Gastrocnemius medialis (tissue), 4 donors: Measurements from ENCODE around the gene RMC1. TPM values are rescaled to one million over a fixed set of nuclear protein-coding genes. Genes with fewer than 3 reads are reported as not detected.

Experiments used
- ATAC-seq, 2 donors: fragments of 150-250 bp; one replicate each; pipeline ENCODE4 v1.9.1; 2016
- DNase-seq, 2 donors: peaks; one replicate each; pipeline ENCODE4 v3.0.0-alpha.2; 2019
- H3K27ac ChIP-seq, 4 donors: fragments of 200-600 bp; sonication (generic); 1 replicate in 1 of 4; 2 replicates in 3 of 4; pipeline ENCODE4 v1.5.1; 2016 to 2018; ENCODE audit warnings: mild to moderate bottlenecking in 2 of 4, moderate library complexity in 1 of 4
- H3K27me3 ChIP-seq, 3 donors: fragments of 200-600 bp; sonication (generic) in 2 of 3; 1 replicate in 1 of 3; 2 replicates in 2 of 3; pipeline versions ENCODE4 v1.5.1 to v1.6.0; 2016 to 2019; ENCODE audit warnings: mild to moderate bottlenecking in 1 of 3, moderate library complexity in 1 of 3
- H3K36me3 ChIP-seq, 2 donors: fragments of 200-600 bp; sonication (generic) in 1 of 2; one replicate each; pipeline ENCODE4 v1.5.1; 2017 to 2018
- H3K4me1 ChIP-seq, 2 donors: fragments of 200-600 bp; sonication (generic) in 1 of 2; one replicate each; pipeline ENCODE4 v1.5.1; 2016 to 2017; ENCODE audit warnings: mild to moderate bottlenecking in 2 of 2
- H3K4me3 ChIP-seq, 4 donors: fragments of 200-600 bp; sonication (generic) in 3 of 4; 1 replicate in 1 of 4; 2 replicates in 3 of 4; pipeline ENCODE4 v1.5.1; 2016 to 2019; ENCODE audit warnings: mild to moderate bottlenecking in 2 of 4
- H3K9me3 ChIP-seq, 3 donors: fragments of 200-600 bp; sonication (generic) in 2 of 3; 1 replicate in 1 of 3; 2 replicates in 2 of 3; pipeline ENCODE4 v1.5.1; 2016 to 2019
- CTCF ChIP-seq, 5 experiments: fragments of 450-650 bp in 3 of 5; fragments of 200-600 bp in 2 of 5; sonication (generic) in 2 of 5; IDR thresholded peaks in 4 of 5; conservative IDR thresholded peaks in 1 of 5; 1 replicate in 4 of 5; 2 replicates in 1 of 5; pipeline ENCODE4 v1.5.1; 2016 to 2019; ENCODE audit warnings: antibody characterized with exemption in 5 of 5, mild to moderate bottlenecking in 3 of 5, moderate library complexity in 3 of 5
- POLR2A ChIP-seq, 2 donors: fragments of 450-650 bp; IDR thresholded peaks; one replicate each; pipeline ENCODE4 v1.6.1; 2017; ENCODE audit warnings: antibody characterized with exemption in 2 of 2, mild to moderate bottlenecking in 2 of 2, moderate library complexity in 2 of 2
- in situ Hi-C, 4 donors: fragments of 200-750 bp; cut with MboI; loops; one replicate each; pipeline versions ENCODE4 v1.15.0 to v1.8.0; 2017; ENCODE audit warnings: low sequenced_read_pairs in 4 of 4
- intact Hi-C: fragments of 100-400 bp; cut with DNase I; formaldehyde crosslinking; loops from one replicate; pipeline ENCODE4 v1.15.1; 2023; ENCODE audit warnings: low total_unique reads
- total RNA-seq, 4 donors: library from RNA; depleted of rRNA; stranded (reverse); fragments of >200 nt; gene quantifications; one replicate each; pipeline versions ENCODE4 v1.1.0 to v1.2.3, GENCODE V29; 2016

The RMC1 gene
- 10 to 100 TPM; 20.1 to 27.3 (median 25.2) TPM for total RNA-seq

- H3K27me3 ChIP-seq: no peaks in the 10 kb centered on the region
- intact Hi-C loops: loop anchor here (1.0 to 10.0 kb wide), 6 partner anchors 50 to 568 kb away; partner anchors contain the start of genes CABLES1, NPC1, RBBP8 and RIOK3
- in situ Hi-C loops: loop anchor here in 1 of 4 donors (25.0 kb wide), 1 partner anchor 309 kb away; no protein-coding TSS in a partner anchor
- H3K4me3 ChIP-seq: peak within 1 kb of the TSS; percentile 77 to 89 (median 82)
- no peaks in the 10 kb centered on the region for H3K36me3 ChIP-seq
- peaks cover 16 to 22% of the 10 kb centered on the region in 2 donors for H3K4me1 ChIP-seq
- ATAC-seq: peak; percentile 94
- peak; percentile 74 to 81 for TF ChIP-seq POLR2A (IDR thresholded peaks at IDR 0.05)
- TF ChIP-seq CTCF (IDR thresholded peaks at IDR 0.05 in 4 of 5, conservative IDR thresholded peaks at IDR 0.05 in 1 of 5): peak in 3 of 5 experiments; percentile 6 to 38 (median 29)
- DNase-seq: peak; percentile 93 to 94
- H3K9me3 ChIP-seq: no peaks in the 10 kb centered on the region
- H3K27ac ChIP-seq: peak within 1 kb of the TSS; percentile 91 to 94 (median 92)
Measured at GRCh38 chr18:23503038-23503962, at the start of gene RMC1. TSS of gene RMC1 (plus strand) at chr18:23503511. CDS start at chr18:23503619, 108 bp downstream.

- peaks cover 26 to 41% of the 10 kb centered on the region in 2 donors for H3K4me1 ChIP-seq
- H3K27ac ChIP-seq: peak overlapping the region; percentile 94 to 96 (median 94)
- in situ Hi-C loops: no loop called here
- H3K4me3 ChIP-seq: peak overlapping the region; percentile 84 to 97 (median 89)
- no peaks in the 10 kb centered on the region for H3K9me3 ChIP-seq
- no peak for DNase-seq
- intact Hi-C loops: loop anchor here (1.0 to 2.0 kb wide), 3 partner anchors 15 to 133 kb away; partner anchors contain the start of genes NPC1 and RMC1
- TF ChIP-seq POLR2A (IDR thresholded peaks at IDR 0.05) (no peak), CTCF (IDR thresholded peaks at IDR 0.05 in 4 of 5, conservative IDR thresholded peaks at IDR 0.05 in 1 of 5) (no peak)
- H3K36me3 ChIP-seq: no peaks in the 10 kb centered on the region
- peak; percentile 40 to 42 for ATAC-seq
- no peaks in the 10 kb centered on the region for H3K27me3 ChIP-seq
Measured at GRCh38 chr18:23453680-23454058, 49.6 kb upstream of the RMC1 start.

GRCh38 chr18:23456835-23457234, 46.5 kb upstream of the RMC1 start:
- Histone ChIP-seq H3K9me3 (no peaks in the 10 kb centered on the region), H3K36me3 (no peaks in the 10 kb centered on the region), H3K27ac (no peak overlapping the region), H3K27me3 (no peaks in the 10 kb centered on the region), H3K4me1 (peaks cover 49 to 67% of the 10 kb centered on the region in 2 donors), H3K4me3 (no peak overlapping the region)
- ATAC-seq (no peak), DNase-seq (no peak)
- in situ Hi-C loops (no loop called here), intact Hi-C loops (no loop called here)
- TF ChIP-seq POLR2A (IDR thresholded peaks at IDR 0.05): no peak
- no peak for TF ChIP-seq CTCF (IDR thresholded peaks at IDR 0.05 in 4 of 5, conservative IDR thresholded peaks at IDR 0.05 in 1 of 5)

- H3K9me3 ChIP-seq: no peaks in the 10 kb centered on the region
- intact Hi-C loops: no loop called here
- TF ChIP-seq POLR2A (IDR thresholded peaks at IDR 0.05): no peak
- H3K4me1 ChIP-seq: peaks cover 45 to 60% of the 10 kb centered on the region in 2 donors
- ATAC-seq (no peak), DNase-seq (no peak)
- no peak overlapping the region for H3K27ac ChIP-seq
- H3K4me3 ChIP-seq: no peak overlapping the region
- no peaks in the 10 kb centered on the region for H3K27me3 ChIP-seq
- in situ Hi-C loops: no loop called here
- H3K36me3 ChIP-seq: peaks cover 3 to 12% of the 10 kb centered on the region in 2 donors
Measured at GRCh38 chr18:23458830-23459529, 44.3 kb upstream of the RMC1 start.
